CD4-positive, alpha-beta T cell treated with Interleukin-17A for 4 hours (primary cell): ENCODE results near the gene CLMP.
"Not testable (repeated sequence)": the region's sequence is repeated elsewhere in the genome, so short reads cannot be mapped to it uniquely, and the experiment has no call there.

ENCODE experiments used
- DNase-seq: peaks from one replicate; pipeline ENCODE4 v3.0.0-alpha.2; 2020; ENCODE audit warnings: mixed read lengths

Gene CLMP

GRCh38 chr11:123073343-123074057 is 121.5 kb downstream of the CLMP start:
- DNase-seq: no peak

GRCh38 chr11:123072762-123073161 is 122.3 kb downstream of the CLMP start:
- no peak for DNase-seq

GRCh38 chr11:123072332-123072761 is 122.7 kb downstream of the CLMP start:
- DNase-seq: no peak

DNA sequence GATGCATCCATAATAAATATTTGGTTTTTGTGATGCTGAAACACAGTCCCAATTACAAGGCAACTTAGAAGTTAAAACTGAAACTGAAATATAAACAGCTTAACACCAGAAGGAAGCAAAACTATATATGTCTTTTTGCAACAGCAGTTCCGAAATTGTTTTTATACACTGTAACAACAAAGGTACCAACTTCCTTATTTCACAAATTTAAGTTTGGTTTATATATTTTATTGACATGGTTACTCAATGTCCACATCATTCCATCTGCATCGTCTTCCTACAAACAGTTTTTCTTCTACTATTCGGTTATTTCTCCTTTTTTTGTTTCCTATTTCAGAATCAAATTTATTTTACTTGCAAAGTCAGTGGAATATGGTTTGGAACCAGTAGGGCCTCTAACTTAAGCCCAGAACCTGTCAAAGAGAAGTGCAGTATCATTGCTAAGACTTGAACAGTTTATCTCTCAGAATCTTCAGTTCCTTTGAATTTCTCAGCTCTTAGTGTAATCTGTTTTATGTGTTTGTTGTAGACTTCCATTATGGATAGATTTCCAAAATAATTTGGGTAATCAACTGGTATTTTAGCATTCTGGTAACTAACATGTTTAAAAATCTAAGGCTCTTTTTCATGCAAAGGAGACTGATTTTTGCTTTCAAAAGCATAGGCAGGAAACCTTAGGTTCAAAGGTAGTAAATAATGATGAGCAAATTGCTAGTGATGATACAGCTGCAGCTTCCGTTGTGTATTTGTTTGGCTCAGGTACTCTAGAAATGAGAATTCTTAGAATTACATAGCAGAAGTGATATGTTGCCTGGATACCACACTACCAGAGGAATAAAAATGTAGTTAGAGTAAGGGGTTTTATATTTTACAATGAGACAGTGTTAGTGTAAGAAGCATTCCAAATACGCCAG is 124.9 kb downstream of the CLMP start:
- DNase-seq: peak; percentile 33

DNA sequence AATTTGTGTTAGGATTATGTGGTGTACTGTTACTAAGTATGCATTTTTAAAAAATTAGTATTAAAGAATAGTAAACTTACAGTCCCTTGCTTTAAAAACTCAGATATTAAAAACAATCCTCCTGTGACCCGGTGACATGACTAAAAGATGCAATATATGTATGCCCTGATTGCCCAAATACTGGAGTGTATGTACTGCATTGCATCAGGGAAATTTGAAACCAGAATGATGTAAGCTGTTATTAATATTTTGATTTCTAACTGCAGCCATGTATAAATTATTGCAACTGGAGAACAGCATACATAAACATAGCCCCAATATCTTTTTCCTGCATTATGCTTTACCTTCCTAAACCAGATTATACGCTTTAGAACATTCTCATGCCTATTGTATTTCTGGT is 129.4 kb downstream of the CLMP start:
- DNase-seq: no peak

DNA sequence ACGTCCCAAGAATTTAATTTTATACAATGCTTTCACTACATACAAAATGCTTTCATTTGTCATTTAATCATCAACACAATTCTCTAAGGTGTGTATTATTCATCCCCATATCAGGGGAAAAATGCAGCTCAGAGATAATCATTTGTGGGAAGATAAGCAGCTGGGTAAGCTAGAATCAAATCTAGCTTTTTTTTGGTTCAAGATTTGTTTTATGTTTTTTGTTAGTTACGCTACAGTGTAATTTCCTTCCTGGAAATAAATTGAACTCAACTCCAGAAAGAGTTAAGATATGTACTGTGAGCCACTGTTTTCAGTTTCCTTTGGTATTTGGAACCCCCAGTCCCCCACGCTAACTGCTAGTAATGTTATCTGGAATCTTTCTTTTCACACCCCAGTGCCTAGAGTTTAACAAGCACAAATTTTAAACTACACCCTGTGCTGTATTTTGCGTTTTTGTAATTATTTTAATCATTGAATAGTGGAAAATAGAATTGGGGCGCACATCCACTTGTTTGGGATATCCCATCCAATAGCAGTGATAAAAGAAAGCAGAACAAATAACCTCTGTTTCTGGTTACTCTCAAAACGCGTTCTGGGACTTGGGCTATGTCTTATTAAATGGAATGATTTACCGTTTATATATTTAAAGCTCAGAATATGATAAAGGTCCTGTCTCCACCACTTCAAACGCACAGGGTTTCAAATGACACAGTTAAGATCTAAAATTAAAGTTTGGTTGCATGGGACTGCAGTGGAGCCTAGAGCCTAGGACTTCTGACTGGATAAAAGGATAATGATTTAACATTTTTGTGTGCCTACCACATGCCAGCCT is 131.0 kb downstream of the CLMP start:
- peak; percentile 14 for DNase-seq

DNA sequence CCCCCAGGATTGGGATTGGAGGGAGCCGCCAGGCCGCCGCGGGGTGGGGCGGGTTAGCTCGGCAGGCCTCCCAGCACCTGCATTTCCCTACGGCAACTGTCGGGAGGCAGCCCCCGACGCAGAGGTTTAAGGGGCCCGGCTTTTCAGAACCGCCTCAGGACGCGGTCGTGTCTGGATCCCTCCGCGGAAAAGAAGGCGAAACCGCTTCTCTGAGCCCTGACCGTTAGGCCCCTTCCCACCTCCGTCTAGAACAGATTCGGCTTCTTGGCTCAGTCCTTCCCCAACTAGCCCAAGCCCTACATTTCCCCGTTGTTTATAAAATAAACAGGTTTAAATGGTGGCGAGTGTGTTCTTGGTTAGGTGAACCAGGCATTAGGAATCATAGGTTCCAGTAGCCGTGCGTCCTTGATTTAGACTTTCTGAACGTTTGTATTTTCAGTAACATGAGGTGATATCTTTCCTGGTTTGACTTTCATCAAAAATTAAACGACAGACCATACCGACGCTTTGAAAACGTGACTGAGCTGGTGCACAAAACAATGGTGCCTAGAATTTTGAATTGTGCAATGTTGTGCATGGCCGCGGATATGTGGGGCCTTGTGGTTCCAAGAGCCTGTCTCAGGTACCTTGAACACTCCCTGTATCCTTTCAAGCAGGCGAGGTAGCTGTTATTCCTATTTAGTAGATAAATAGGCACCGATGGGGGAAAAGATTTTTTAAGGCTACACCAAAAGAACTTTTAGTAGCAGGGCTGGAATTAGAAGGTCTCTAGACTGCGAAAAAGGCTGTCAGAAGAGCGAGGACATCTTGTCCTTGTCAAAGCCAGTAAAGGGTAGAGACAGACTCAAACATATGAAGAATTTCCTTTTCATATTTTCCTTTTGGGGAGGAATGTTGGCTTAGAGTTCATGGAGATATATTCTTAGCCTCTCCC is 131.9 kb downstream of the CLMP start:
- peak; percentile 61 for DNase-seq

DNA sequence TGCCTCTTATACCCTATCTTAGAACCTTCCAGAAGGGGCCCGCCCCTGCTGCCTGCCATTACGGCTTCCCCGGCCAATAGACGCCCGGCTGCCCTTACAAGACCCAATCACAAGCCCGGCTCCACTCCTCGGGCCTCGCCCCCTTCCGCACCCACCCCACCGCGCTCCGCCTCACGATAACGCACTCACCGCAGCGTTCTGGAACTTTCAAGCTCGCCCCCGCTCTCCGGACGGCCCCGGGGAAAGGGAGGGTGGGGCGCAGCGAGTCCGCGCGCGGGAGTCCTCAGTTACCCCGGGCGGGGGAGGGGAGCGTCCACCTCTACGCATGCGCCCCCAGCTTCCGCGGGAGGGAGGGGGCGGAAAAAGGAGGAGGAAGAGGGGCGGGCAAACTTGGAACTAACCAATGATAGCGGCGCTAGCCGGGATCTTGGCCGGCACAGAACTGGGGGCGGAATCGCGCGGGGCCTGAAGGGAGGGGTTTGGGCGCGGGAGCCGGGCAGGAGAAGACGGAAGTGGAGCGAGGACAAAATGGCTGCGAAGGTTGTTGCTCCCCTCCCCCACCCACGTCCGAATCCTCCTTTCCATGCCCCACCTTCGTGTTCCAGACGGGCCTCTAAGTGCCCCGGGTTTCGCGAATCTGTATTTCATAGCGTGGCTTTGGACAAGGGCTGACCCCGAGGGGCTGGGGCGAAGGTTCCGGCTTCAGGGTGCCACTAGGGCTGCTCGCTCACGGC is 132.7 kb downstream of the CLMP start:
- DNase-seq: peak; percentile 98

- DNase-seq: peak; percentile 66
Observed at GRCh38 chr11:123061403-123062157, 133.5 kb downstream of the CLMP start, which contains the start of gene HSPA8. TSS of gene HSPA8 (minus strand) at chr11:123062136. CDS start at chr11:123061324, 812 bp downstream.

DNA sequence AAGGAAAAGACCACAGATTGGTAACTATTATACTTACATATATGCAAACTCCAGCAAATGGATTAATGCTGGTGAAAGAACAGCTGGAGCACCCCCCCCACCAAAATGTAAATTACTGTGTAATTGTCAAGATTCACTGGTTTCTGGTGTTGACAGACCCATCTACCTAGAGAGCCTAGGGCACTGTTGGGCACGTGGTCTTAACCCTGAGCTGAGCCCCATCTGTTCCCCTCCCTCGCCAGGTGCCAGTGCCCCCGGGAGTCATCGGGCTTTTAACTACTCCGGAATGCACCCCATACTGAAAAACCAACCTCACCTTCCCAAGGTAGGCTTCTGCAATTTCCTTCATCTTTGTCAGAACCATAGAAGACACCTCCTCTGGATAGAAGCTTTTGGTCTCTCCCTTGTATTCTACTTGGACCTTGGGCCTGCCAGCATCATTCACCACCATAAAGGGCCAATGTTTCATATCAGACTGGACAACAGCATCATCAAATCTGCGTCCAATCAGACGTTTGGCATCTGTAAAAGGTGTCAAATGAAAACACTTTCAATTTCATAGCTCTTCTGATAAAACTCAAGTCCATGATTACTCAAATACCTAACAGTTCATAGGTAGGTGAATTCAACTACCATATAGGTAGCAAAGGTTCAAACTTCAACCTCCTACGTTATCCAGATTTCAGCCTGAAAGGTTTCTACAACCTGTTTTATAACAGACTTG is 134.6 kb downstream of the CLMP start:
- DNase-seq: peak; percentile 15

DNA sequence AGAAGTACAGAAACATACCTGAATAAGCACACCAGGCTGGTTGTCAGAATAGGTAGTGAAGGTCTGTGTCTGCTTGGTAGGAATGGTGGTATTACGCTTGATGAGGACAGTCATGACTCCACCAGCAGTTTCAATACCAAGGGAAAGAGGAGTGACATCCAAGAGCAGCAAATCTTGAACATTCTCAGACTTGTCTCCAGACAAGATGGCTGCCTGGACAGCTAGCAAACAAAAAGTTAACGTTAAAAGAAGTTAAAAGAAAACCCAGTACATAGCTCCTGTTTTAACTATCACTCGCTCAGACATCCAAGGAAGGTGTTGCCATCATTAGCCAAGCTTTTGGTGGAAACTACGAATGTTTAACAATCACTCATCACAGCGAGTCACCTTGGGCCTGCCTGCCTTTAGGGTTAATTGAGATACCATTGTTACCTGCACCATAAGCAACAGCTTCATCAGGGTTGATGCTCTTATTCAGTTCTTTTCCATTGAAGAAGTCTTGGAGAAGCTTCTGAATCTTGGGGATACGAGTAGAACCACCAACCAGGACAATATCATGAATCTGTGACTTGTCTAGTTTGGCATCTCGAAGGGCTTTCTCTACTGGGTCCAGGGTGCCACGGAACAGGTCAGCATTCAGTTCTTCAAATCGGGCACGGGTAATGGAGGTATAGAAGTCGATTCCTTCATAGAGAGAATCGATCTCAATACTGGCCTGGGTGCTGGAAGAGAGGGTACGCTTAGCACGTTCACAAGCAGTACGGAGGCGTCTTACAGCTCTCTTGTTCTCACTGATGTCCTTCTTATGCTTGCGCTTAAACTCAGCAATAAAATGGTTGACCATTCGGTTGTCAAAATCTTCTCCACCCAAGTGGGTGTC is 135.8 kb downstream of the CLMP start:
- not testable (repeated sequence) for DNase-seq

DNA sequence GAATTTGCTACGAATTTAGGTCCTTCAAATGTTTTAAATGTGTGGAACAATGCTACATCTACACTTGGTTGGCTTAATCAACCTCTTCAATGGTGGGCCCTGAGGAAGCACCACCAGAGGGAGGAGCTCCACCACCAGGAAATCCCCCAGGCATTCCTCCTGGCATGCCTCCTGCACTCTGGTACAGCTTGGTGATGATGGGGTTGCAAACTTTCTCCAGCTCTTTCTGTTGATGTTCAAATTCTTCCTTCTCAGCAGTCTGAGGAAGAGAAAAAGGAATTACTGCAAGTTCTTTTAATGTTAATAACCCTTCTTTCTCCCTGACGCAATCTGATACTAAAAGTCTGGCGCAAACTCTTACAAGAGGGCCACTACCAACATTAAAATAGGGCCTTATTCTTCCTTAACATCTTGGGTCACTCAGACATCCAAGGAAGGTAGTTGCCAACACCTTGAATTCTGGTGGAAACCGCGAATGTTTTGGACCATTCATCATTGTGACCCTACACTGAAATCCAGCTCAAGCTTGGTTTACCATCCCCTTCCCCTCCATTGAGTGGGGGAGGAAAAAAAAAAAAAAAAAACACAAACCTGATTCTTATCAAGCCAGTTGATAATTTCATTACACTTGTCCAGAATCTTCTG is 137.3 kb downstream of the CLMP start:
- DNase-seq: peak; percentile 26

DNA sequence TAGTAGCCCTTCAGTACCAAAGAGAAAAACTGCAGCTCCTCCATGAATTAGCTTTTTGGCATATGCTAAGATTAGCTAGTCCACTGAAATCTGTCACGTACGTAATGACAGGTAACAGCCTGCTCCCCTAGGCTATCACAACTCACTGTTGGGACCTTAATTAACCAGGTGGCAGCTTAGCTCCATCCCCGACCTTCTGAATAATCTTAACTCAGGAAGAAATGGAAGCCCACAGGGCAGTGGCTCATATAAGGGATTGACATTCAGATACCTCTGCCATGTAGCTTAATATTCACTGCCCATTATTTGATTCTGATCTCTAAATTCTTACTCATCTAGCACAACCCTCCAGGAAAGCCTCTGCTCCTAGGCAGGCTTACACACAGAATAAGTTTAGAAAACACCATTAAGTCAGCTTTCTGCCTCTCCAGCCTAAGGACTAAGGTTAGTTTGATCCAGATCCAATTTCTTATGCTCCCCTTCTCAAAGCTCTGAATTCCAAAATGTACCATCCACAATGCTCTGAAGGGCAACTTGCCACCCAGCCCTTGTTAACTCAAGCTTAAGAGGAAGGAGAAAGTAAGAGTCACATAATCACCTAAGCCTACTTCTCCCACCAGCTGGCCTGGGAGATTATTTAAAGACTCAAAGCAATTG is 138.1 kb downstream of the CLMP start:
- no peak for DNase-seq

DNA sequence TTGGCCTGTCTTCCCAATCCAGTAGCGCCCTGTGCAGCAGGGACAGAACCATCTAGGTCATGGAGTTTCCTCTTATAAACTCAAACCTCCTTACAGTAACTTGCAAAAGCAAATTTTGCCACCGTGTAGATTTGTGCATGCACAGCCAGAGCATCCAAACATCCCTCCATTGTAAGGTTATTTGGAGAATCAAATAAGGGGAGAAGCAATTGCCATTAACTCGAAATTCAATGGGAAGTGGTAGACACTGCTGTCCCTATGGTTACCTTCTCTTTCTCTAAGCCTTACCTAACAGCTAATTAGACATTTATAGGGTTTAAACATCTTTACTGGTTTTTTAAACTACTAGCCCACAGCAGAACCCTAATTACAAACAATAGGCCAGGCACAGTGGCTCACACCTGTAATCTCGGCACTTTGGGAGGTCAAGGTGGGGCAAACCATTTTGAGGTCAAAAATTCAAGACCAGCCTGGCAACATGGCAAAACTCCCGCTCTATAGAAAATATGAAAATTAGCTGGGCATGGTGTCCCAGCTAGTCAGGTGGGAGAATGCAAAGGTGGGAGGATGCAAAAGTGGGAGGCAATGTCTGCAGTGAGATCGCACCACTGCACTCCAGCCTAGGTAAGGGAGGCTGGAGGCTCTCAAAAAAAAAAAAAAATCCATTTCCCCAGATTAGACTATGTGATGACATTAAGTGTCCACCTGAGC is 139.7 kb downstream of the CLMP start:
- DNase-seq: no peak

GRCh38 chr11:123054301-123055065 is 140.6 kb downstream of the CLMP start:
- DNase-seq: peak; percentile 39
